Lower leg skin (tissue), 4 donors: ENCODE results near the gene CCL17. TPM values are rescaled to one million over a fixed set of nuclear protein-coding genes. Genes with fewer than 3 reads are reported as not detected.
A peak's percentile ranks its signal among the peaks of the same experiment; 100 is the strongest.

Source experiments
- DNase-seq, 2 donors: peaks; one replicate each; pipeline ENCODE4 v3.0.0-alpha.2; 2019; ENCODE audit warnings: low spot score in 2 of 2
- H3K4me3 ChIP-seq: fragments of 200-600 bp; sonication (generic); 2 replicates; pipeline ENCODE4 v1.5.1; 2017; ENCODE audit warnings: mild to moderate bottlenecking, low read depth; ENCODE audit not compliant: poor library complexity, severe bottlenecking
- CTCF ChIP-seq, 3 donors: fragments of 450-650 bp; IDR thresholded peaks; one replicate each; pipeline ENCODE4 v1.5.1; 2016; ENCODE audit warnings: antibody characterized with exemption in 3 of 3, mild to moderate bottlenecking in 3 of 3, moderate library complexity in 2 of 3
- POLR2A ChIP-seq, 2 donors: fragments of 450-650 bp; IDR thresholded peaks; one replicate each; pipeline ENCODE4 v1.6.1; 2016 to 2017; ENCODE audit warnings: antibody characterized with exemption in 2 of 2, mild to moderate bottlenecking in 1 of 2, moderate library complexity in 1 of 2
- WGBS, 2 donors: methylation state at CpG; one replicate each; pipeline ENCODE4 v1.1.5; 2018; 5-methylcytosine and 5-hydroxymethylcytosine counted together
- intact Hi-C: fragments of 100-400 bp; cut with DNase I; formaldehyde crosslinking; loops from one replicate; pipeline ENCODE4 v1.15.0; 2023; ENCODE audit warnings: low total_unique reads
- total RNA-seq, 4 donors: library from RNA; depleted of rRNA; stranded (reverse); fragments of >200 nt; gene quantifications; one replicate each; pipeline ENCODE4 v1.1.0, GENCODE V29; 2016

CCL17 gene
- total RNA-seq, 4 donors from 2014 or later, result 1.1 TPM; not detected in 3

DNA sequence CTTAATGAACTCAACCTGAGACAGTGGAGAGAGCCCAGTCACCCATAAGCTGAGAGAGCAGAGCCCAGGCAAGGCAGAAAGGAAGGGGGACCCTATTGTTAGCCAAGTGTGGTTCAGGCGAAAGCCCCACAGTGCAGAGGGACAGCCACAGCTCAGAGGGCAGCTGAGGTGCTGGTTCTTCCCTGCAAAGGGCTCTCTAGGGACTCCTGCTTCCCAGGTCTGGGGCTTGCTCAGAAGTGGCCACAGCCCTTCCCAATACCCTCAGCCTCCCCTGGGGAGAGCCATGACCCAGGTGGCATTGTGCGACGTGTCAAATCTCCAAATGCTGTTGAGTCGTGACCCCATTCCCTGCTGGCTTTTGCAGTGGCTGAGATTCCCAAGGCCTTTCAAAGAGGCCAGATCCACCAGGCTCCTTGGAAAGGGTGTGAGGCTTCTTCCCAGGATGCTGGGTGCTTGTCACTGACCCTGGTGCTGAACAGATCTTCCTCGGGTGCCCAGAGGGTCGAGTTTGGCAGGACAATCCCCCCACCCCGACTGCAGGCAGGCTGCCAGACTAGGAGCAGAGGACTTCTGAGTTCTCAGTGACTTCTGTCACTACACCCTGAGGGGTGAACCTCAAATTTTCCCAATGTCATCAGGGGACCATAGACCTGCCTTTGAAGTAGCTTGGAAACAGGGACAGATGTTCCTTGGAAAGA is 2.5 kb upstream of the CCL17 start:
- intact Hi-C loops, result no loop called here
- 56% methylated on average over 5 to 7 of the region's 7 CpGs for WGBS, 2 donors
- no peak for DNase-seq
- no peak overlapping the region for H3K4me3 ChIP-seq
- TF ChIP-seq POLR2A (IDR thresholded peaks at IDR 0.05) (no peak), CTCF (IDR thresholded peaks at IDR 0.05) (no peak)

DNA sequence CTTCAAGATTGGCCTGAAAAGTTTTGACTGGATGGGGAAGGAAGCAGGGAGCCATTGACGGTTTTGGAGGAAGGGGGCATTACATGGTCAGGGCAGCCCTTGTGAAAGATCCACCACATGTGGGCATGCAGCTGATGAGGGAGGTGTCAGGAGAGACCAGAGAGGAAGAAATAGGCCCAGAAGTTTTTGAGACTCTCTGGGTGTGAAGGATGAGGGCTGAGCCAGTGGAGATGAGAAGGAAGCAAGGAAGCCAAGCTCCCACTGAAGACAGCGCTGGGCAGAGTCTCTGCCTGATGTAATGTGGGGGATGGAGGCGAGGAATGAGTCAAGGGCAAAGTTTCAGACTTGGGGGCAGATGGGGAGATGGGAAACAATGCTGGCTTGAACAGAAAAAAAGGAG is 530 bp downstream of the CCL17 start:
- TF ChIP-seq POLR2A (IDR thresholded peaks at IDR 0.05), result no peak
- WGBS, 2 donors, result 73 to 77% methylated on average over 3 of the region's 3 CpGs
- intact Hi-C loops, result no loop called here
- no peak overlapping the region for H3K4me3 ChIP-seq
- DNase-seq, result no peak

DNA sequence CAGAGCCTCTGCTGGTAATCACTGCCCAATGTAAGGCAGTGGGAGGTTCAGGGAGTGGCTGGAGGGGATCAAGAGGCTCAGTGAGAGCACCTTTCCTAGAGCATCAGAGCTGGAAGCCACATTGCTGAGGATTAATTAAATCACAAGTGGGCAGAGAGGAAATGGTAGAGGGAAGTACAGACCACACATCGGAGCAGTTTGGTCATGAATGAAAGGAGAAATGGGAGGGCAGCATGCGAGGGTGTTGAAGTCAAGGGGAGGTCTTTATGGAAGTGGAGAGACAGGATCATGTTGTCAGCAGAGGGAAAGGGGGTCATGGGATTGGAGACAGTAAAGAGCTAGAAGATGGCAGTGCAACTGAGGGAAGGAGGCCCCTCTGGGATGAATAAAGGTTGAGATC is 2.3 kb downstream of the CCL17 start:
- no peak for DNase-seq
- no peak overlapping the region for H3K4me3 ChIP-seq
- intact Hi-C loops, result no loop called here
- 71 to 74% methylated on average over 2 of the region's 2 CpGs for WGBS, 2 donors
- TF ChIP-seq POLR2A (IDR thresholded peaks at IDR 0.05), result no peak
- no peak for TF ChIP-seq CTCF (IDR thresholded peaks at IDR 0.05)

DNA sequence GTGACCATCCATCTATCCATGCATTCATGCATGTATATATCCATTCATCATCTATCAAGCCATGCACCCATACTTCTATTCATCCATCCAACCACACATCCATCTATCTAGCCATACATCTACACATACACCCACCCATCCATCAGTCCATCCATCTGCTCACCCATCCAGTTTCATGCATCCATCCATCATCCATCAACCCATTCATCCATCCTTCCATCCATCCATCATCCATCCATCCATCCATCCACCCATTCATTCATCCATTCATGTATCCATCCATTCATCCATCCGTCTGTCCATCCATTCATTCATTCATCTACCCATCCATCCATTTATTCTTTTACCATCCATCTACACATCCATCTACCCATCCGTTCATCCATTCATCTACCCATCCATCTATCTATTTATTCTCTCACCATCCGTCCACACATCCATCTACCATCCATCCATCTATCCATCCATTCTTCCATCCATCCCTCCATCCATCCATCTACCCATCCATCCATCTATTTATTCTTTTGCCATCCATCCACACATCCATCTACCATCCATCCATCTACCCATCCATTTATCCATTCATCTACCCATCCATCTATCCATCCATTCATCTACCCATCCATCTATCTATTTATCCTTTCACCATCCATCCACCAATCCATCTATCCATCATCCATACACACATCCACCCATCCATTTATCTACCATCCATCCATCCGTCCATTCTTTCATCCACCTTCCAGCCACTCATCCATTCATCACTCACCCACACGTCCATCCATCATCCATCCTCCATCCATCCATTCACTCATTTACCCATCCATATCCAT is 3.2 kb downstream of the CCL17 start:
- 91 to 94% methylated on average over 5 of the region's 5 CpGs for WGBS, 2 donors
- no peak for DNase-seq
- intact Hi-C loops, result no loop called here

DNA sequence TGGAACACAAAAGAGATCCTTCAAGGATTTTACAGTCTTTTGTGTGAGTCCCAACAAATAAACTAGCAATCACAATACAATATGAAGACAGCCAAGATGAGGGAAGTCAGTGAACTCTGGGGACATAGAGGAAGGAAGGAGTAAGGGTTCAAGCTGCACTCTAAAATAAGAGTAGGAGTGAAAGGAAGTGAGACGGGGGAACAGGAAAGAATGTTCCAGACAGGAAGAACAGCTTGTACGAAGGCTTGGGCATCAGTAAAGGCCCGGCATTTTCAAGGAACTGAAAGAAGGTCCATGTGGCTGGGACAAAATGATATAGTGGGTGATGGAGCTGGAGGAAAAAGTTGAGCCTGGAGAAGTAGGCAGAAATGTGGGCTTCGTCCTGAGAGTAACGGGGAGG is 4.5 kb downstream of the CCL17 start:
- intact Hi-C loops, result no loop called here
- 56 to 60% methylated on average over 5 of the region's 5 CpGs for WGBS, 2 donors

More for the DNA sequence above, 3.2 kb downstream of the CCL17 start:
- no peak overlapping the region for H3K4me3 ChIP-seq
- TF ChIP-seq CTCF (IDR thresholded peaks at IDR 0.05), result peak in 1 of 3 donors; percentile 21
- TF ChIP-seq POLR2A (IDR thresholded peaks at IDR 0.05), result no peak

More for the DNA sequence above, 4.5 kb downstream of the CCL17 start:
- no peak for TF ChIP-seq CTCF (IDR thresholded peaks at IDR 0.05)
- no peak for TF ChIP-seq POLR2A (IDR thresholded peaks at IDR 0.05)
- H3K4me3 ChIP-seq, result no peak overlapping the region
- no peak for DNase-seq
